ENCODE measurements around the gene AP1B1.

AP1B1 gene

DNA sequence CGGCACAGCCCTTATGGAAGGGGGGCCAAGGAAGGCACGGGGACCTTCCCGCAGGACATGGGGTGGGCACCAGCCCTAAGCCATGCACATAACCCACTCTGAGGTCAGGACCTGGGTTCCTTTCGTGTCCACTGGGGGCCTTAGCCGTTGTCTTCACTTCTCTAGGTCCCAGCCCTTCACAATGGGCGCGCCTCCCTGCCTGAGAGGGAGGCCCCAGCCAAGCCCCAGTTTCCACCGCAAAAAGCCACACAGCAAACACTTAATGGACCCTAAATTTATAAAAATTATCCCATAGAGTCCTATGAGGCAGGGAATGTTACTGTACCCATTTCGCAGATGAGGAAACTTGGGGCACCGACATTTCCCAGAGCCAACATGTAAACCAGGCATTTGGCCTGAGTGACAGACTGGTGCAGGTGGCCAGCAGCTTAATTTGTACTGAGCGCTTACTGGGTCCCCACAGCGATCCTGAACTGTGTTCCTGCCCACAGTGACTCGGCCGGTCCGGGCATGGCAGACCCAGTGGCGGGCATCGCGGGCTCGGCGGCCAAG is 80.7 kb downstream of the AP1B1 start:
- no peak for DNase-seq (ENCODE audit: low spot score in 2 of 2)
- peak overlapping the region; percentile 64 for H3K4me3 ChIP-seq
- peaks cover 10% of the 10 kb centered on the region; the same call in 1 of the 2 replicates for H3K4me1 ChIP-seq
- no peaks in the 10 kb centered on the region; the same call in none of the 2 replicates for H3K36me3 ChIP-seq (replicated peaks)
- no peaks in the 10 kb centered on the region for H3K9me3 ChIP-seq
- in situ Hi-C loops (cut with MboI; ENCODE audit: low sequenced_read_pairs): no loop called here
- H3K27me3 ChIP-seq (ENCODE audit: low read depth): no peaks in the 10 kb centered on the region

DNA sequence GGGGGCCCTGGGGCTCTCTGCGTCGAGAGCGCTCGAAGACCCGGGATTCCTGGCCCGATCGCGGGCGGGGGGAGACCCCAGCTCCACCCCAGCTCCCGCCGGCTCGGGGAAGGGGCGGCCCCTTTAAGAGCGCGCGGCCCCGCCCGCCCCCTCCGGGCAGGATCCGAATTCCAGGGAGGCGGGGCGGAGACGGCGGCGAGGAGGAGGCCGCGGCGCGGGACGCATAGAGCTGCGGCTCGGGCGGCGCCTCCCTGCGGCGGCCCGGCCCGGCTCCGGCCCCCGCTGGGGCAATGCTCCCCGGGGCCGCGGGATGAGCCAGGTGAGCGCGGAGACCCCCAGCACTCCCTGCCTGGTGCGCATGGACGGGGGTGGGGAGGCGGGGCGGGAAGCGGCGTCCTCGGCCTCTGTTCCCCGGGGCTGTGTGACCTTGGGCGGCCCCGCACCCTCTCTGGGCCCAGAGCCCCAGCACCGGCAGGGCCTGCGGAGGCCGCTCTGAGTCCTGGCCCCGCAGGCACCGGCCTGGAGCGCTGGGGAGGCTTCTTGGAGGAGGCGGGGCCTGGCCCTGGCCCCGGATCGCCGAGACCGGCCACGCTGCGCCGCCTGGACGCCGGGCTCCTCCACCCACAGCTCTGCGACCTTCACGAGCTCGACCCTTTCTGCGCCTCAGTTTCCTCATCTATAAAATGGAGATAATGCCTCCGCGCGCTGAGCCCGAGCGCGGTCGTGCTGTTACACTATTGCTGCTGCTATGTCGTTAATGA is 81.4 kb downstream of the AP1B1 start:
- H3K4me3 ChIP-seq: peak overlapping the region; percentile 64
- no peaks in the 10 kb centered on the region; the same call in none of the 2 replicates for H3K36me3 ChIP-seq (replicated peaks)
- peak; percentile 86 to 92 for DNase-seq (ENCODE audit: low spot score in 2 of 2)
- H3K27me3 ChIP-seq (ENCODE audit: low read depth): no peaks in the 10 kb centered on the region
- in situ Hi-C loops (cut with MboI; ENCODE audit: low sequenced_read_pairs): no loop called here
- peaks cover 10% of the 10 kb centered on the region; the same call in 1 of the 2 replicates for H3K4me1 ChIP-seq
- no peaks in the 10 kb centered on the region for H3K9me3 ChIP-seq

DNA sequence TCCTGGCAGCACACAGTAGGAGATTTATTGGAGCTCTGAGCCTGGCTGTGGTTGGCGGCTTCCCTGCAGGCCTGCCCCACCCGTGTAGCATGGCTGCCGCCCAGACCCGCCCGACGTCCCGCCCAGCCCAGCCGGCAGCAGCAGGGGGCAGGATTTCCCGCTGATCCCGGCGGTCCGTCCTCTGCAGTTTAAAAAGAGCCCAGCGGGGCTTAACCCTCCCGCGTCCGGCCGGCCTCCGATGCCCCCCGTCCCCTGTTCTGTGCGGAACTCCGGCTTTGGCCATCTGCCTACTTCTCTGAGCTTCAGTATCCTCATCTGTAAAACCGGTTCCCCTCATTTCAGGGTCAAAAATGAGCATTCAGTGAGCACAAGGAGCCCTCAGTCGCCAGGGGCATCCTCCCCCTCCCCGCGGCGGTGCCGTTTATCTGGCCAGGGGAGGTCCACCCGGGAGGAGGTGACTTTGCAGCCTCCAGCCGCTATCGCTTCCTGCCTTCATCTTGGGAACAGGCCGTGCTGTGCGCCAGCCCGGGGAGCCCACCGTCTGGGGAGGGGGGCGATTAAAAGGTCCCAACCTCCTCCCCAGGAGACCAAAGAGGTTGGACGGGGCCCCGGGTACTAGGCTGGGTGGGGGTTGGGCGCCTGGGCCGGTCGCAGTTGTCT is 82.1 kb downstream of the AP1B1 start, which contains the start of gene GAS2L1:
Gene GAS2L1 (plus strand): TSS at position 476 of the 660 bp plus-strand sequence. CDS start 1,456 bp downstream, outside the sequence.
- in situ Hi-C loops (cut with MboI; ENCODE audit: low sequenced_read_pairs): no loop called here
- Histone ChIP-seq H3K9me3 (no peaks in the 10 kb centered on the region), H3K4me1 (peaks cover 10% of the 10 kb centered on the region; the same call in 1 of the 2 replicates), H3K36me3 (replicated peaks) (no peaks in the 10 kb centered on the region; the same call in none of the 2 replicates), H3K4me3 (peak within 1 kb of the TSS; percentile 64), H3K27me3 (ENCODE audit: low read depth) (no peaks in the 10 kb centered on the region)
- peak; percentile 72 to 92 for DNase-seq (ENCODE audit: low spot score in 2 of 2)

DNA sequence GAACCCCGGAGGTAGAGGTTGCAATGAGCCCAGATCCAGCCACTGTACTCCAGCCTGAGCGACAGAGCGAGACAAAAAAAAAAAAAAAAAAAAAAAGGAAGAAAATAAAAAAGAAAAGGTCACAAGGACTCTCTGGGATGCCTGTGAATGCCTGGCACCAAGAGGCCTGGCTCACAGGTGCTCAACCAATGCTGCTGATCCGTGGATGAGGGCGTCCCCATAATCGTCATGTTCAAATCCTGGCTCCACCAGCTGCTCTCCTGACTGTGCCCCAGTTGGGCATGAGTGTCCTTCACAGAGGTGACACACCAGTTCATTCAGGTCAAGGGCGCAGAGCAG is 82.6 kb downstream of the AP1B1 start:
- Histone ChIP-seq H3K27me3 (ENCODE audit: low read depth) (no peaks in the 10 kb centered on the region), H3K4me3 (peak overlapping the region; percentile 64), H3K4me1 (peaks cover 10% of the 10 kb centered on the region; the same call in 1 of the 2 replicates), H3K9me3 (no peaks in the 10 kb centered on the region), H3K36me3 (replicated peaks) (peaks cover 2% of the 10 kb centered on the region)
- DNase-seq (ENCODE audit: low spot score in 2 of 2): no peak
- in situ Hi-C loops (cut with MboI; ENCODE audit: low sequenced_read_pairs): no loop called here

DNA sequence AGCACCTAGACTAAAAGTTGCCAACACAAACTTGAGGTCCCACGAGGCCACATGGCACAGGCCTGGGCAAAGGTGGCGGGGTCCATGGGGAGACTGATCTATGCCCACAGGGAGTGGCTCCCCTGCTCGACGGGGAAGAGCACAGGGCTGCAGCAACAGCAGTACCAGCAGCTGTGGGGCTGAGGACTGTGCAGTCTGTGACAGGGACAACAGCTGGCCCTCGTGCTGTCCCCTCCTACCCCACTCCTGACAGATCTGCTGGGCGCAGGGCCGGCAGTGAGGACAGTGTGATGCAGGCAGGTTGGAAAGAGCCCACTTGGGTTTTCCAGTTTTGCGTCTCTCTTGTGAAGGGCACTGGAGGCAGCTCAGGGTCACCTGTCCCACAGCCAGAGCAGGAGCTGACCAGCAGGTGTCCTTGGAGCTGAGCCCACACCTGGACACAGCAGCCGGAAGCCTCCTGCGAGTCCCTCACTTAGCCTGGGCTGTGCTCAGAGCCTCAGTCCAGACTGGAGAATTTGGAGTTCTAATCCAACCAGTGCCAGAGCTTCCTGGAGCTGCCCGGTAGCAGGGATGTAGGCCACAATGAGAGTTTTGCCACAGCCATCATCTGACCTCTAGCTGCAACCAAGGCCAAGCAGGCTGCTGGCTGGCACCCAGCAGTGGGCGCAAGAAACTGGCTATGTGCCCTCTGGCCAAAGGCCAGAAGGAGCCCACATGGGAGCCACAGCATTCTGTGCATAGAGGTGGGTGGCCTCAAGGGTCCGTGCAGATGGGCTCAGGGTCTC is 85.5 kb downstream of the AP1B1 start:
- Histone ChIP-seq H3K9me3 (no peaks in the 10 kb centered on the region), H3K4me3 (no peak overlapping the region), H3K4me1 (peaks cover 8% of the 10 kb centered on the region; the same call in 1 of the 2 replicates), H3K27me3 (ENCODE audit: low read depth) (no peaks in the 10 kb centered on the region), H3K36me3 (replicated peaks) (peaks cover 30% of the 10 kb centered on the region)
- no peak for DNase-seq (ENCODE audit: low spot score in 2 of 2)
- in situ Hi-C loops (cut with MboI; ENCODE audit: low sequenced_read_pairs): no loop called here

DNA sequence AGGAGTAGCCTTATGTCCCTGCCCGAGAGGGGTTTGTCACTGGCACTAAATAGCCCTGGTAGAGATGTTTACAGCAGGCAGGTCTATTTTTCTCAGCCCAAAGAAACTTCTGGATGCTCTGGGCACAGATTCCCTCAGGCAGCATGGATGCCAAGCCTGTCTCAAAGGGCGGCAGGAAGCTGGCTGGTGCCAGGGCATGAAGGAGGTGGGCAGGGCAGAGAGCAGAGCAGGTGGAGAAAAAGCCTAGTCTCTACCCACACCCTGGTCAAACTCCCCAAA is 86.0 kb downstream of the AP1B1 start:
- H3K36me3 ChIP-seq (replicated peaks): peaks cover 35% of the 10 kb centered on the region
- DNase-seq (ENCODE audit: low spot score in 2 of 2): no peak
- no peaks in the 10 kb centered on the region for H3K9me3 ChIP-seq
- no peaks in the 10 kb centered on the region for H3K27me3 ChIP-seq (ENCODE audit: low read depth)
- in situ Hi-C loops (cut with MboI; ENCODE audit: low sequenced_read_pairs): no loop called here
- peaks cover 3% of the 10 kb centered on the region; the same call in 1 of the 2 replicates for H3K4me1 ChIP-seq
- no peak overlapping the region for H3K4me3 ChIP-seq

DNA sequence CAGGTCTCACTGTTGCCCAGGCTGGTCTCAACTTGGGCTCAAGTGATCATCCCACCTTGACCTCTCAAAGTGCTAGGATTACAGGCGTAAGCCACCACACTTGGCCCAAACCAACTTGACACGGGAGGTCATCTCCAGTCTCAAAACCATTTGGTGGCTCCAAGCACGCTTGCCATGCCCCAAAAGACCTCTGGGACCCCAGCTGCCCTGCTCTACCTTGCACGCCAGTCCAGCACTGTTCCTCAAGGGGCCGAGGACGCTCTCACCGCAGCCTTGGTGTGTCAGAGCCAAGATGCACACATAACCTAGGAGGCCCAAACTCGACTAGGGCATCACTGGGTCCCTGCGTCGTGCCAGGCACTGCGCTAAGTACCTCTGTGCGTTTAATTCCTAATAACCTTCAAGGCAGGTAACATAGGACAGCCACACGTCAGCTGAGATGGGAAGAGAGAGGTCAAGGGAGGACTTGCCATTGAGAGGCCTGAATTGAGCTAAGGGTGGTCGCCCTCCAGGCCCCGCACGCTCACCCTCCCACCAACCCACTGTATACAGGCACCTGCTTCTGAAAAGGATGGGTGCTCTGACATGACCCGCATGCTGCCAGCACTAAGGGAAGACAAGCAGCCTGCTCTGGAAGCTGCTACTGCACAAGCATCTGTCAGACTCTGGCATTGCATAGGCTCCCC is 86.5 kb downstream of the AP1B1 start:
- DNase-seq (ENCODE audit: low spot score in 2 of 2): no peak

DNA sequence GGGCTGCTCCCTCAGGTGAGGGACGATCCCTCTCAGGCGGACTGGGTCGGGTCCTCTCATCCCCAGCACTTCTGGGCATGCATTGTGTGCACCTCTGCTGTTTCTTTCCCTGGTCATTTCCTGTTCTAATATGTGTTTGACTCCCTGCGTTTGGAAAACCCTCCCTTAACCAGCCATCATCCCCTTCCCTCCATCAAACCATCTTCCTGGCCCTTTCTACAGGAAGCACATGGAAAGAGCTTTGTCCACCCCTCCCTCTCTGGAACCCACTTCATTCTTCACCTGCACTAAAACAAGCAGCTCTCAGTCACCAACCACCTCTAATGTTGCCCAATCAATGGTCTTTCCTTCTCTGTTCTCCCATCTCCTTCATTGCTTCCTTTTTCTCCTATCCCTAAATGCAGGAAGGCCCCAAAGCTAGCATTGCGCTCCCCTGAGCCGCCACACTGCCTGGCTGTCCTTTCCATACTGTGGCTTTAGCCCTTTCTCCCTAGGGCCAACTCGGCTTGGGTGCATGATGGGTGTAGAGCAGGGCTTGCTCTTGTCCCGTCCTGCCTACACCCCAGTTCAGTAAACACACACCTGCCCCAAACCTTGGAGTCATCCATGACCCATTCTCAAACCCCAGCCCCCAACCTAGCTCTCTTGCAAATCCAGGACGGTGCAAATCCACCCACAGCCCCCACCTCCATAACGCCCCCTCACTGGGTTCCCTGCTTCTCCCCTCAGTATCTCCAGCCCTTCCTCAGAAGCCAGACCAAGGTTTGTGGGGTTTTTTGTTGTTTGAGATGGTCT is 87.4 kb downstream of the AP1B1 start:
- H3K27me3 ChIP-seq (ENCODE audit: low read depth): no peaks in the 10 kb centered on the region

More for the DNA sequence above, 86.5 kb downstream of the AP1B1 start:
- Histone ChIP-seq H3K36me3 (replicated peaks) (peaks cover 40% of the 10 kb centered on the region), H3K4me3 (no peak overlapping the region), H3K4me1 (peaks cover 3% of the 10 kb centered on the region; the same call in 1 of the 2 replicates), H3K9me3 (no peaks in the 10 kb centered on the region), H3K27me3 (ENCODE audit: low read depth) (no peaks in the 10 kb centered on the region)
- in situ Hi-C loops (cut with MboI; ENCODE audit: low sequenced_read_pairs): no loop called here

DNA sequence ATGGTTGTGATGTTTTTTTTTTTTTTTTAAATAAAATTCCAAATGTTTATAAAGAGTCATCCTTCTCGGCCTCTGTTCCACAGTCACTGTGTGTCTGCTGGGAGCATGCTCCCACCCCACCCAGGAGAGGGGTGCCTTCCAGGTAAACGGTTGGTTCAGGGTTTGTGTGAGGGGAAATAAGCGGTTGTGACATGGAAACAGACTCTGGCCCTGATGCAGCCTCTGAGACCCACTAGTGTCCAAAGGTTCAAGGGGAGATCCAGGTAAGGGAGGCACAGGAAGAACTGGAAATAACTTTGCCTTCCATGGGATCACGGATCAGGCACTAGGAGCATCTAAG is 87.9 kb downstream of the AP1B1 start:
- in situ Hi-C loops (cut with MboI; ENCODE audit: low sequenced_read_pairs): no loop called here

More for the DNA sequence above, 87.4 kb downstream of the AP1B1 start:
- no peak for DNase-seq (ENCODE audit: low spot score in 2 of 2)
- H3K4me3 ChIP-seq: no peak overlapping the region
- no peaks in the 10 kb centered on the region for H3K9me3 ChIP-seq
- peaks cover 48% of the 10 kb centered on the region for H3K36me3 ChIP-seq (replicated peaks)
- peaks cover 3% of the 10 kb centered on the region; the same call in 1 of the 2 replicates for H3K4me1 ChIP-seq
- in situ Hi-C loops (cut with MboI; ENCODE audit: low sequenced_read_pairs): no loop called here

DNA sequence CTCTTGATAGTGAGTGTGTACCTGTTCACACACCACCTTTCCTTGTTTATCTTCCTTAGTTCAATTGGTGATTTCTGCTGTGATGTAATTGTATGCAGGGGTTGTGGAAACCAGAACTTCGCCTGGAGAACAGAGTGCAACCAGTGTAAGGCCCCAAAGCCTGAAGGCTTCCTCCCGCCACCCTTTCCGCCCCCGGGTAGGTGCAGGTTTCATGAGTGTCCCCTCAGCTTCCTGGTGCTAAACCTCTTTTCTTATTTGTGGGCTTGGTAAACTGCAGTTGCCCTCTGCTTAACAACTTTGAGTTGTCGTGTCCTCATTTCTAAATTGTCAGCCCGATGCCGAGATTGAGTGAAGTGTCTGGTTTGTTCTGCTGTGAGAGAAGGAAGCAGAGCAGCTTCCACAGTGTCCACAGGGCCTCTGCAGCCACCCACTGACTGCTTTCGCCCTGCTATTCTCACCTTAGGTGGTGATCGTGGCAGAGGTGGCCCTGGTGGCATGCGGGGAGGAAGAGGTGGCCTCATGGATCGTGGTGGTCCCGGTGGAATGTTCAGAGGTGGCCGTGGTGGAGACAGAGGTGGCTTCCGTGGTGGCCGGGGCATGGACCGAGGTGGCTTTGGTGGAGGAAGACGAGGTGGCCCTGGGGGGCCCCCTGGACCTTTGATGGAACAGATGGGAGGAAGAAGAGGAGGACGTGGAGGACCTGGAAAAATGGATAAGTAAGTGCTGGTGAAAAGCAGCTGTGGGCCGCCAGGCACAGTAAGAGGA is 89.1 kb downstream of the AP1B1 start:
- Histone ChIP-seq H3K36me3 (replicated peaks) (peaks cover 65% of the 10 kb centered on the region), H3K27me3 (ENCODE audit: low read depth) (no peaks in the 10 kb centered on the region), H3K4me1 (no peaks in the 10 kb centered on the region), H3K9me3 (no peaks in the 10 kb centered on the region), H3K4me3 (no peak overlapping the region)
- no peak for DNase-seq (ENCODE audit: low spot score in 2 of 2)
- in situ Hi-C loops (cut with MboI; ENCODE audit: low sequenced_read_pairs): no loop called here

More for the DNA sequence above, 87.9 kb downstream of the AP1B1 start:
- Histone ChIP-seq H3K4me1 (no peaks in the 10 kb centered on the region), H3K27me3 (ENCODE audit: low read depth) (no peaks in the 10 kb centered on the region), H3K36me3 (replicated peaks) (peaks cover 54% of the 10 kb centered on the region), H3K9me3 (no peaks in the 10 kb centered on the region), H3K4me3 (no peak overlapping the region)
- DNase-seq (ENCODE audit: low spot score in 2 of 2): no peak

DNA sequence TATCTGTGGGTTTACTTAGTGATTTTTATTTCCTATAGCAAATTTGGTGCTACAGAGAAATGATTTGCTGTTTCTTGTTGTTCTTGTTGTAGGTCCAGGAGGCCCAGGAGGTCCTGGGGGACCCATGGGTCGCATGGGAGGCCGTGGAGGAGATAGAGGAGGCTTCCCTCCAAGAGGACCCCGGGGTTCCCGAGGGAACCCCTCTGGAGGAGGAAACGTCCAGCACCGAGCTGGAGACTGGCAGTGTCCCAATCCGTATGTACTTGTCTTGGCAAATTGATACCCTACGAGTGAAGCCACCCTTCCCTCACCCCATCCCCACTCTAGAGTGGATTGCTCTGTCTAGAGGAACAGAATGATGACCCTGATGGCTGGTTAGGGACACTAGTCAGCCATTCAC is 89.7 kb downstream of the AP1B1 start:
- Histone ChIP-seq H3K36me3 (replicated peaks) (peaks cover 72% of the 10 kb centered on the region), H3K27me3 (ENCODE audit: low read depth) (no peaks in the 10 kb centered on the region), H3K9me3 (no peaks in the 10 kb centered on the region), H3K4me1 (no peaks in the 10 kb centered on the region), H3K4me3 (no peak overlapping the region)
- in situ Hi-C loops (cut with MboI; ENCODE audit: low sequenced_read_pairs): no loop called here
- DNase-seq (ENCODE audit: low spot score in 2 of 2): no peak

DNA sequence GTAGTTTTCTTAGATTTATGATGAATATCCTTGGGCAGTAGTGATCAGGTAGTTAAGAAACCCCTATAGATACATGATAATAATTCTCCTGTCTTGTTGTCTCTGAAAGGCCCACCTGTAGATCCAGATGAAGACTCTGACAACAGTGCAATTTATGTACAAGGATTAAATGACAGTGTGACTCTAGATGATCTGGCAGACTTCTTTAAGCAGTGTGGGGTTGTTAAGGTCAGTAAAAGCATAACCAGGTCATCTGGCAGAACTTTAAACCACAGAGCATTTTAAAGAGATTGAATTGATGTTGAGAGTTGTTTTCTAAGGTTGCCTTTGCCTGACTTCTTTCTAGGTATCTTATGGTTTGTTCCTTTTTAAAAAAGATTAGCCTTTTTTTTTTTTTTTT is 96.0 kb downstream of the AP1B1 start:
- H3K36me3 ChIP-seq (replicated peaks): peaks cover 98% of the 10 kb centered on the region
- H3K4me3 ChIP-seq: no peak overlapping the region
- no peaks in the 10 kb centered on the region for H3K27me3 ChIP-seq (ENCODE audit: low read depth)
- in situ Hi-C loops (cut with MboI; ENCODE audit: low sequenced_read_pairs): no loop called here
- H3K4me1 ChIP-seq: no peaks in the 10 kb centered on the region
- no peak for DNase-seq (ENCODE audit: low spot score in 2 of 2)
- H3K9me3 ChIP-seq: no peaks in the 10 kb centered on the region

Data from HAP-1 (cell line).